Psoas muscle (tissue), 8 donors: ENCODE measurements around the gene VIPR1. TPM values are rescaled to one million over a fixed set of nuclear protein-coding genes. Genes with fewer than 3 reads are reported as not detected.
A peak's percentile ranks its signal among the peaks of the same experiment; 100 is the strongest.

Experiments
- ATAC-seq, 4 donors: fragments of 200-7000 bp; cut with Tn5 transposase; one replicate each; pipeline ENCODE4 v1.9.1; 2020; ENCODE audit warnings: moderate library complexity in 3 of 4, mild to moderate bottlenecking in 2 of 4
- DNase-seq, 2 donors: peaks; one replicate each; pipeline ENCODE4 v3.0.0-alpha.2; 2020
- H3K27ac ChIP-seq: fragments of 200-600 bp; one replicate; pipeline ENCODE4 v1.8.0; 2022
- H3K27me3 ChIP-seq, 3 donors: fragments of 200-600 bp in 1 of 3; one replicate each; pipeline versions ENCODE4 v1.6.1 to v1.8.0; 2013 to 2022; ENCODE audit warnings: low read length in 2 of 3, mild to moderate bottlenecking in 2 of 3, moderate library complexity in 1 of 3; ENCODE audit not compliant: insufficient read depth in 3 of 3
- H3K36me3 ChIP-seq, 2 donors: fragments of 200-600 bp in 1 of 2; one replicate each; pipeline versions ENCODE4 v1.6.1 to v1.8.0; 2013 to 2022; ENCODE audit warnings: low read depth in 1 of 2, mild to moderate bottlenecking in 1 of 2, moderate library complexity in 1 of 2; ENCODE audit not compliant: insufficient read depth in 1 of 2
- H3K4me1 ChIP-seq: fragments of 200-600 bp; one replicate; pipeline ENCODE4 v1.8.0; 2022
- H3K4me3 ChIP-seq: fragments of 200-600 bp; one replicate; pipeline ENCODE4 v1.8.0; 2022; ENCODE audit warnings: mild to moderate bottlenecking
- H3K9me3 ChIP-seq: fragments of 200-600 bp; one replicate; pipeline ENCODE4 v1.8.0; 2022
- CTCF ChIP-seq: fragments of 200-600 bp; IDR thresholded peaks from one replicate; pipeline ENCODE4 v1.8.0; 2022; ENCODE audit warnings: antibody characterized with exemption
- WGBS, 3 donors: extraction: QIAGEN DNeasy Blood & Tissue Kit; methylation state at CpG; one replicate each; pipeline versions ENCODE4 v1.1.6 to v1.1.7; 2013; 5-methylcytosine and 5-hydroxymethylcytosine counted together
- intact Hi-C, 2 donors: fragments of 100-400 bp; cut with DNase I; formaldehyde crosslinking; loops; one replicate each; pipeline versions ENCODE4 v1.11.0 to v1.14.2; 2022
- polyA plus RNA-seq, 3 donors: library from polyadenylated mRNA; stranded (reverse); fragments of 200-250 nt; gene quantifications; one replicate each; pipeline ENCODE4 v1.2.3, GENCODE V29; 2013
- total RNA-seq, 4 donors: library from RNA; stranded (reverse); fragmentation: NEBNext Ultra II Directional in 2 of 4; extraction: Animal tissue kit (Norgen Biotek cat#: 25700) in 2 of 4; gene quantifications; one replicate each; pipeline versions ENCODE4 v1.2.1 to v1.2.4, GENCODE V29; 2021 to 2023
- donor health status: healthy with polysubstance abuse.
- donor health status: DM: no; HTN: no; CAD: no; lungs with moderate emphysema.
- donor health status: Bipolar disorder and iron deficiency.
- donor health status: healthy.
- donor health status: DM: yes; HTN: yes; CAD: no.
- donor health status: DM: no; HTN: no; CAD: no.
- donor health status: DM: no; HTN: no; CAD: no.
- donor health status: DM: yes; HTN: yes; CAD: no.

VIPR1 gene
- total and polyA plus RNA-seq, 7 donors: 0.28 to 1.8 (median 0.69) TPM

- peak; percentile 65 to 85 (median 76) for ATAC-seq
- TF ChIP-seq CTCF: peak; percentile 39
- peaks cover 0 to 36% (median 10%) of the 10 kb centered on the region in 3 donors for H3K27me3 ChIP-seq
- H3K27ac ChIP-seq: no peak overlapping the region
- WGBS, 3 donors: 1 to 2% (median 1%) methylated on average over 46 of the region's 46 CpGs
- H3K9me3 ChIP-seq: no peaks in the 10 kb centered on the region
- H3K36me3 ChIP-seq: no peaks in the 10 kb centered on the region
- peaks cover 8% of the 10 kb centered on the region for H3K4me1 ChIP-seq
- peak overlapping the region; percentile 61 for H3K4me3 ChIP-seq
- peak; percentile 51 to 67 for DNase-seq
- intact Hi-C loops: no loop called here
Measured at GRCh38 chr3:42501681-42502428, 588 bp upstream of the VIPR1 start.

GRCh38 chr3:42503251-42503924, 945 bp downstream of the VIPR1 start:
- Histone ChIP-seq H3K36me3 (no peaks in the 10 kb centered on the region), H3K27ac (no peak overlapping the region), H3K4me3 (peak overlapping the region; percentile 61), H3K27me3 (peaks cover 0 to 36% (median 15%) of the 10 kb centered on the region in 3 donors), H3K9me3 (no peaks in the 10 kb centered on the region), H3K4me1 (peaks cover 8% of the 10 kb centered on the region)
- ATAC-seq: no peak
- no peak for DNase-seq
- no peak for TF ChIP-seq CTCF
- intact Hi-C loops: no loop called here
- WGBS, 3 donors: 66 to 73% (median 70%) methylated on average over 4 of the region's 4 CpGs

- no peaks in the 10 kb centered on the region for H3K9me3 ChIP-seq
- intact Hi-C loops: no loop called here
- H3K27ac ChIP-seq: no peak overlapping the region
- DNase-seq (no peak), ATAC-seq (no peak)
- H3K4me3 ChIP-seq: no peak overlapping the region
- WGBS, 3 donors: 80 to 95% (median 90%) methylated on average over 4 of the region's 4 CpGs
- peaks cover 0 to 36% (median 15%) of the 10 kb centered on the region in 3 donors for H3K27me3 ChIP-seq
- no peaks in the 10 kb centered on the region for H3K36me3 ChIP-seq
- no peak for TF ChIP-seq CTCF
- H3K4me1 ChIP-seq: peaks cover 8% of the 10 kb centered on the region
Measured at GRCh38 chr3:42503957-42504333, 1.5 kb downstream of the VIPR1 start.

- DNase-seq (peak in 1 of 2 donors; percentile 27), ATAC-seq (no peak)
- 77 to 80% (median 79%) methylated on average over 10 of the region's 10 CpGs for WGBS, 3 donors
- Histone ChIP-seq H3K36me3 (no peaks in the 10 kb centered on the region), H3K4me1 (peaks cover 8% of the 10 kb centered on the region), H3K27me3 (peaks cover 0 to 36% (median 14%) of the 10 kb centered on the region in 3 donors), H3K9me3 (no peaks in the 10 kb centered on the region), H3K27ac (no peak overlapping the region), H3K4me3 (no peak overlapping the region)
- TF ChIP-seq CTCF: no peak
- intact Hi-C loops: no loop called here
Measured at GRCh38 chr3:42504334-42505127, 2.1 kb downstream of the VIPR1 start.
